Esophagus squamous epithelium (tissue), 4 donors: ENCODE results near the gene CFHR5.
"Not testable (repeated sequence)": the region's sequence is repeated elsewhere in the genome, so short reads cannot be mapped to it uniquely, and the experiment has no call there.

Source experiments
- POLR2A ChIP-seq, 4 donors: fragments of 450-650 bp; IDR thresholded peaks; one replicate each; pipeline ENCODE4 v1.6.1; 2017; ENCODE audit warnings: antibody characterized with exemption in 4 of 4, mild to moderate bottlenecking in 4 of 4, moderate library complexity in 3 of 4
- TF ChIP-seq, protein P1 (sequence below), 6 experiments: fragments of 450-650 bp in 4 of 6; fragments of 200-600 bp in 2 of 6; sonication (generic) in 2 of 6; IDR thresholded peaks; one replicate each; pipeline ENCODE4 v1.5.1; 2016 to 2019; ENCODE audit warnings: antibody characterized with exemption in 6 of 6, mild to moderate bottlenecking in 4 of 6, moderate library complexity in 4 of 6

DNA sequence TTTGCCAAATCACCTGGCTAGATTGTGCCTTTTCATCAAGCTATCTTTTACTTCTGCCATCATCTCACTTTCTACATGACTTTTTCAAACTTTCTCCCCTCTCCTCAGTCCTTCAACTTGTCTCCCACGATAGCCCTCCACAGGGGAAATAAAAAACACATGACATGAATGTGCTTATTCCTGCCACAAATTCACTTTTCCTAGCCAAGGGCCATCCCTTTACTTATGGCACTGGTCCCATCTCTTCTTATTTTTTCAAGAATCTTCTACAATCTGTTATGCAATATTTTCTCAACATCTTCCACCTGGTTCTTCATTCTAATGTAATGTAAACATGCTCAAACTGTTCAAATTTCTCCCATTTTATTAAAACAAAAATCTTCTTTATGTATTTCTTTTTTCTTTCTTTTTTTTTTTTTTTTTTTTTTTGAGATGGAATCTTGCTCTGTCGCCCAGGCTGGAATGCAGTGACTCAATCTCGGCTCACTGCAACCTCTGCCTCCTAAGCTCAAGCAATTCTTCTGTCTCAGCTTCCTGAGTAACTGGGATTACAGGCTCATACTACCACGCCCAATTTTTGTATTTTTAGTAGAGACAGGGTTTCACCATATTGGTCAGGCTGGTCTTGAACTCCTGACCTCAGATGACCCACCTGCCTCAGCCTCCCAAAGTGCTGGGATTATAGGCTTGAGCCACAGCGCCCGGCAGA lies 57.4 kb downstream of the CFHR5 start:
- TF ChIP-seq, protein P1, sequence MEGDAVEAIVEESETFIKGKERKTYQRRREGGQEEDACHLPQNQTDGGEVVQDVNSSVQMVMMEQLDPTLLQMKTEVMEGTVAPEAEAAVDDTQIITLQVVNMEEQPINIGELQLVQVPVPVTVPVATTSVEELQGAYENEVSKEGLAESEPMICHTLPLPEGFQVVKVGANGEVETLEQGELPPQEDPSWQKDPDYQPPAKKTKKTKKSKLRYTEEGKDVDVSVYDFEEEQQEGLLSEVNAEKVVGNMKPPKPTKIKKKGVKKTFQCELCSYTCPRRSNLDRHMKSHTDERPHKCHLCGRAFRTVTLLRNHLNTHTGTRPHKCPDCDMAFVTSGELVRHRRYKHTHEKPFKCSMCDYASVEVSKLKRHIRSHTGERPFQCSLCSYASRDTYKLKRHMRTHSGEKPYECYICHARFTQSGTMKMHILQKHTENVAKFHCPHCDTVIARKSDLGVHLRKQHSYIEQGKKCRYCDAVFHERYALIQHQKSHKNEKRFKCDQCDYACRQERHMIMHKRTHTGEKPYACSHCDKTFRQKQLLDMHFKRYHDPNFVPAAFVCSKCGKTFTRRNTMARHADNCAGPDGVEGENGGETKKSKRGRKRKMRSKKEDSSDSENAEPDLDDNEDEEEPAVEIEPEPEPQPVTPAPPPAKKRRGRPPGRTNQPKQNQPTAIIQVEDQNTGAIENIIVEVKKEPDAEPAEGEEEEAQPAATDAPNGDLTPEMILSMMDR (IDR thresholded peaks at IDR 0.05): not testable (repeated sequence)
- not testable (repeated sequence) for TF ChIP-seq POLR2A (IDR thresholded peaks at IDR 0.05)
